GM12892 (cell line): Measurements from ENCODE around the gene MROH9.

Source experiments
- DNase-seq: peaks from one replicate; pipeline ENCODE4 v3.0.0; 2011; ENCODE audit not compliant: insufficient read length
- FAIRE-seq: peaks from 2 replicates; lab custom pipeline; 2011; peaks lifted over from hg19 to GRCh38; lab: Jason Lieb, UNC
- POLR2A ChIP-seq: IDR thresholded peaks from 2 replicates; pipeline ENCODE4 v1.6.1; 2011; ENCODE audit warnings: low read depth, low read length, control low read depth
- POLR2AphosphoS5 ChIP-seq: IDR thresholded peaks from 2 replicates; pipeline ENCODE4 v1.6.1; 2011; ENCODE audit warnings: low read depth, low read length, control low read depth
- TAF1 ChIP-seq: IDR thresholded peaks from 2 replicates; pipeline ENCODE4 v1.6.1; 2011; ENCODE audit warnings: low read depth, mild to moderate bottlenecking, control low read depth, low read length, borderline replicate concordance

Gene MROH9

GRCh38 chr1:171048014-171048413, 112.7 kb downstream of the MROH9 start:
- DNase-seq = no peak
- FAIRE-seq = no peak
- TF ChIP-seq POLR2AphosphoS5 (no peak), POLR2A (no peak), TAF1 (no peak)

DNA sequence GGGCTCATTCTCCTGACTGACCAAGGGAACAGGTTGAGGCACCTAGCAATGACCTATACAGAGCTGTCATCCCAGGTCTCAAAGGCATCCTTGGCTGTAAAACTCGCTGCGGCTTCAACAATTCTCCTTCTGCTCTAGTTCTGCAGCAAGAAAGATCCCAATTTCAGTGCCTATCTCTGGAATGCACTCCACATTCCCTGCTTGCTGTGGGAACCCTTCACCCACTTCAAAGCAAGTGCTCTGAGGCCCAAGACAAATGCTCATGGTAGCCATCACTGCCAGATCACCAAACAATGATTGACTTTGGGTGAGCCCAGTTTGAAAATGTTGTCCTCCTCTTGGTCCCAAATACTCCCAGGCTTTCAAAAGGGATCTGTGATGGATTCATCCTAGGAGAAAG, 117.6 kb downstream of the MROH9 start:
- FAIRE-seq (no peak), DNase-seq (no peak)
- no peak for TF ChIP-seq TAF1
- no peak for TF ChIP-seq POLR2A
- TF ChIP-seq POLR2AphosphoS5 = no peak

- DNase-seq = no peak
- FAIRE-seq = no peak
These were observed 120.8 kb downstream of the MROH9 start for GRCh38 chr1:171055966-171056643.

GRCh38 chr1:171061425-171062143, 126.2 kb downstream of the MROH9 start:
- DNase-seq = no peak
- FAIRE-seq = no peak
- TF ChIP-seq TAF1 (no peak), POLR2A (no peak), POLR2AphosphoS5 (no peak)

More at GRCh38 chr1:171055966-171056643, 120.8 kb downstream of the MROH9 start:
- TF ChIP-seq POLR2A (no peak), POLR2AphosphoS5 (no peak), TAF1 (no peak)

DNA sequence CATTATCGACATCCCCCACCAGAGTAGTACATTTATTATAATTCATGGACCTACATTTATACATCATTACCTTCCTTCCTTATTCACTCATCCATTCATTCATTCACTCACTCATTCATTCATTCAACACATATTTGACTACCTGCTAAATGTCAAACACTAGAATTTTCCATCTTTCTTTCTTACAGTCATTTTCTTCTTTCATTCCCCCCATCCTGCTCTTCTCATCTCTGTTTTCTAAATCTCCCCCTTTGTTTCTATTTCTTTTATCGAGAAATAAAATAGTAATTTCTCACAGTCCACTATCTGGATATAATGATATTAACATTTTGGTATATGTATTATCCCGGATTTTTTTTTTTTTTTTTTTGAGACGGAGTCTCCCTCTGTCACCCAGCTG, 127.6 kb downstream of the MROH9 start:
- no peak for FAIRE-seq
- DNase-seq = no peak

GRCh38 chr1:171075041-171075440, 139.7 kb downstream of the MROH9 start:
- FAIRE-seq (no peak), DNase-seq (no peak)
- TF ChIP-seq TAF1 (no peak), POLR2A (no peak), POLR2AphosphoS5 (no peak)

More for the DNA sequence above, 127.6 kb downstream of the MROH9 start:
- TF ChIP-seq POLR2A (no peak), POLR2AphosphoS5 (no peak), TAF1 (no peak)

DNA sequence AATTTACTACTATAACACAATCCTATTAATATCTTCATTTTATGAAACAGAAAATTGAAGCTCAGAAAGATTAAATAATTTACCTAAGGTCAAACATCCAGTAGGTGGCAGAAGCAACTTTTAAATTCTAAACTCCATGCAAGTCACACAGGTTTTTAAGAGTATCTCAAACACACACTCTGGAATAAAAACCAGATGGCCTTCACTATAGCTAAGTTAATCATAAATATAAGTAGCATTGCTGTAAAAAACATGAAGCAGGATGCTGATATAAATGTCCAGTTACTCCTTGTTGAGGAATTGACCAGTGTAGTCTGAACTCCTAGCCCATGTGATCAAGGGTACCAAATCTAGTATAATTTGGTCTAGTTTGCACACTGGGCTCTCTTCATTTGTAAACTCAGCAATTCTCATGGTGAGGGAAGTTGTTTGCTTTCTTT, 146.0 kb downstream of the MROH9 start:
- FAIRE-seq (no peak), DNase-seq (no peak)
- no peak for TF ChIP-seq TAF1
- no peak for TF ChIP-seq POLR2AphosphoS5
- TF ChIP-seq POLR2A = no peak

DNA sequence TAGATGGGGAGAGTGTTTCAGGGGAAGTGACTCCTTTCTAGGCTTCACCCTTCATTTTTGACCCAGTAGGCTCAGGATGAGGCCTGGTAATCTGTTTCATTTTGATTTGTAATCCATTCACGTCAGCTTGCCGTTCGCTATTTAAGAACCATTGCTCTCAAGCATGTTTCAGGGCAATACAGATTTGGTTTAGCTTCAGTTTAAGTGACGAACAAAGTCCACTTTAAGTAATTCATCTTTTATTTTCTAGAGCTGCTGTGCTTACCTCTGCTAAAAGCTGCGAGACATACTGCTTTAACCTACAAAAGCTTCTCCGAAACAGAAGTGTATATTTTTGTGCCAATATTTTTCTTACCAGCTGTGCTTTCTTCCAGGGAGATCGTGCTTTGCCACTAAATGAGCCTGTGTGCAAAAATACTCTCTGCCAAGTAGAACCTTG, 146.4 kb downstream of the MROH9 start:
- DNase-seq (no peak), FAIRE-seq (no peak)
- TF ChIP-seq POLR2A (no peak), TAF1 (no peak), POLR2AphosphoS5 (no peak)

- TF ChIP-seq TAF1 (no peak), POLR2AphosphoS5 (no peak)
- DNase-seq (no peak), FAIRE-seq (no peak)
These were observed 147.3 kb downstream of the MROH9 start for GRCh38 chr1:171082606-171083005.

- TF ChIP-seq POLR2A = no peak
- no peak for TF ChIP-seq POLR2AphosphoS5
- TF ChIP-seq TAF1 = no peak
- DNase-seq (no peak), FAIRE-seq (no peak)
These were observed 147.9 kb downstream of the MROH9 start for GRCh38 chr1:171083222-171083621.

DNA sequence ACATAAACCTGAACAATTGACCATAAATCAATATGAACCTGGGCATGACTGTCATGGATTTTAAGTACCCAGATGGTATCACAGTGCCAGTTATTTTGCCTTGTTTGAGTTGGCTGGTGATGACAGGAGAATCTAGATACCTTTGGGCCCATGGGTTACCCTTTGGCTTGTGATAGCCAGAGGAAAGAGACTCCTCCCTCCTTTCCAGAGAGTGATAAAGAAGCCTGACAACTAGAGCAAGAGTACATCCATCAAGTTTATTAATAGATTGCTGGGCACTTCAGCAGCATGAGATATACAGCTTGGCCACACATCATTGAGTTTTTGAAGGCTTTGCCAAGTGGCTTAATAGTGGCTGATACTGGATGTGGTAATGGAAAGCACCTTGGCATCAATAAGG, 148.8 kb downstream of the MROH9 start:
- TF ChIP-seq TAF1 (no peak), POLR2AphosphoS5 (no peak), POLR2A (no peak)
- no peak for DNase-seq
- FAIRE-seq = no peak

GRCh38 chr1:171084870-171085269, 149.5 kb downstream of the MROH9 start:
- no peak for FAIRE-seq
- DNase-seq = no peak
- TF ChIP-seq TAF1 (no peak), POLR2A (no peak), POLR2AphosphoS5 (no peak)
